HFF-Myc (cell line): ENCODE results near the gene LIN54.

Experiments used
- DNase-seq: peaks from one replicate; pipeline ENCODE4 v3.0.0-alpha.2; 2011; ENCODE audit warnings: low read depth; ENCODE audit errors: extremely low read depth
- H3K4me3 ChIP-seq: replicated peaks from 2 replicates; pipeline ENCODE4 v1.5.1; 2011; ENCODE audit warnings: low read depth, mild to moderate bottlenecking, control low read depth, low read length
- TF ChIP-seq, protein P1 (sequence below): IDR thresholded peaks from 2 replicates; pipeline ENCODE4 v1.5.1; 2012; ENCODE audit warnings: mild to moderate bottlenecking, low read depth, low read length, control low read depth; ENCODE audit errors: missing control alignments

LIN54 gene

DNA sequence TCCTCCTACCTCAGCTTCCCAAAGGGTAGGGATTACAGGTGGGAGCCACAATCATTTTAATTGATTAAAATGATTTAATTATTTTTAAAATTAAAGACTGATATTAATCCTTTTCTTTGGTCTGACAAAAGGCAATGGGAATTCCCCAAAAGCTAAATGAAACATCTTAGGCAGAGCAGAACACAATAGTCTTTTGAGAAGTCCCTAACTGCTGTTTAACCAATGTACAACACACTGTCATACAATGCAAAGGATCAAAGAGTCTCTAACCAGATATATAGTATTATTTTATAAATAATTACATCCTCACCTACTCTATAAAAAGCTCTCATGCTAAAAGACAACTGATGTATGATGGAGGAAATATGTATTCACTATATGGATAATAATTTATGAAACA, 63.1 kb downstream of the LIN54 start:
- TF ChIP-seq, protein P1, sequence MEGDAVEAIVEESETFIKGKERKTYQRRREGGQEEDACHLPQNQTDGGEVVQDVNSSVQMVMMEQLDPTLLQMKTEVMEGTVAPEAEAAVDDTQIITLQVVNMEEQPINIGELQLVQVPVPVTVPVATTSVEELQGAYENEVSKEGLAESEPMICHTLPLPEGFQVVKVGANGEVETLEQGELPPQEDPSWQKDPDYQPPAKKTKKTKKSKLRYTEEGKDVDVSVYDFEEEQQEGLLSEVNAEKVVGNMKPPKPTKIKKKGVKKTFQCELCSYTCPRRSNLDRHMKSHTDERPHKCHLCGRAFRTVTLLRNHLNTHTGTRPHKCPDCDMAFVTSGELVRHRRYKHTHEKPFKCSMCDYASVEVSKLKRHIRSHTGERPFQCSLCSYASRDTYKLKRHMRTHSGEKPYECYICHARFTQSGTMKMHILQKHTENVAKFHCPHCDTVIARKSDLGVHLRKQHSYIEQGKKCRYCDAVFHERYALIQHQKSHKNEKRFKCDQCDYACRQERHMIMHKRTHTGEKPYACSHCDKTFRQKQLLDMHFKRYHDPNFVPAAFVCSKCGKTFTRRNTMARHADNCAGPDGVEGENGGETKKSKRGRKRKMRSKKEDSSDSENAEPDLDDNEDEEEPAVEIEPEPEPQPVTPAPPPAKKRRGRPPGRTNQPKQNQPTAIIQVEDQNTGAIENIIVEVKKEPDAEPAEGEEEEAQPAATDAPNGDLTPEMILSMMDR: no peak
- no peak overlapping the region for H3K4me3 ChIP-seq
- DNase-seq: no peak

DNA sequence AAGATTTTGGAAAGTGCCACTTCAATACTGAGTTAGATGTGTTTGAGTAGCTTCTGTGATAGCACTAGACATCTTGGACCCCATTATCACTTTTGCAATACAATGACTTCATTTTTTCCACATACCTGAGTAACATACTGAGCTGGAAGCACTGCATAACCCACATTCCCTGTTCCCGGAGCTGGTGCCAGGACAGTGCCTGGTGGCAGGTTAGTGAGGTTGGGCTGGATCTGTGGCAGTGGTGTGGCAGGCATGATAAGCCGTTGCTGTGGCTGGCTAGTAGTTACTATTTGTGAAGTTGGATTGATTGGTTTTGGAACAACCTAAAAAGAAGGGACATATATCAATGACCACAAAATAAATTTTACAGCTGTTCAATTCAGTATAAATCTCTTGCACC, 71.2 kb downstream of the LIN54 start:
- TF ChIP-seq, protein P1: no peak
- no peak overlapping the region for H3K4me3 ChIP-seq
- no peak for DNase-seq

DNA sequence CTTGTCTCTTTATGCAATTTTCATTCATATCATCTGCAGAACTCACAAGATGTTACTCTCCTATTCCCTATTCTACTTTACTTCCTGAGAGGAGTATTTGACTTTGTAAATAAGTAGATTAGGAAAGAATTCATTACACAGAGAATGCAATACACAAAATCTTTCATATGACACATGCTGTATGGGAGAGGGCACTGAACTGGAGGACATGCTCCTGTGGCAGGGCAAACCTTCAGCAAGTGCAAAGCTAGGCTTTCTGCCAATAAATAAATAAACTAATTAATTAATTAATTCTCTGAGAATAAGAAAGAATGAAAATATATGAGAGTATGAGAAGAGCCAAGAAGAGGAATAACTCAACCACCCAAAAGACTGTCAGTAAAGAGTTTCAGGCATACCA, 76.2 kb downstream of the LIN54 start:
- TF ChIP-seq, protein P1: no peak
- DNase-seq: no peak
- H3K4me3 ChIP-seq: no peak overlapping the region

DNA sequence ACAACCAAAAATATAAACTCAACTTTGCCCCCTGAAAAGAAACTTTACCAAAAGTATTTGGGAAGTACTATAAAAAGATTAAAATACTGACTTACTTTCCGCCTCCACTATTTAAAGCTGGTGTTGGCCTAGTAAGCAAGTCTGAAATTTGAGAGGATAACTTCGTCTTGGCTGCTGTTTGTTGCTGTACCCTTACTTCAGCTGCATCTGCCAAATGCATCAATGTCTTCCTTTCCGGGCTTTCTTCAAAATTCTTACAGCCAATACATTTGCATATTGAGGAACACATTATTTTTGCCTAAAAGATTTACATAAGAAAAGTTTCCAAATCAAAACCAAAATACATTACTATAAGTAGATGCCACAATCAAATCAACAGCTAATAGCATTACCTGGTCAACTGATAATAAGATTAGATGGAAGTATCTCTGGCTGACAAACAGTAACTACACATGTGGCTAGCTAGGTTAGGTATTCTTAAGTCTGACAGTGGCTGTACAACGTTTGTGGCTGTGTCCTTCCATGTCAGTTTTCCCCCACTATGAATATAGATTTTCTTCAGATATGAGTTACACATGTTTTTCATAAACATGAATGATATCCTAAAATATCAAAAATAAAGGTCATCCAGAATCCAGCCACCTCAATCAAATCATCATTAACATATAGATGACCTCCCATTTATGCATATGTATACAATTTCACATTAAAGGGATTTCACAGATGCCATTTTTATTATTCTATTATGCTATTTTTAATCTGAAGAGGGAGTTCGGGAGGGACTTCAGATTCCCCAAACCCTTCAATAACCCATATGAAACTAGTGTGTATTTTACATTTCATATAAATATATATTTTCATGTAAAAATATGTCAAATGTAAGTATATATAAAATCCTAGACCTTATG, 79.5 kb downstream of the LIN54 start:
- no peak for DNase-seq
- H3K4me3 ChIP-seq: no peak overlapping the region
- TF ChIP-seq, protein P1: no peak

DNA sequence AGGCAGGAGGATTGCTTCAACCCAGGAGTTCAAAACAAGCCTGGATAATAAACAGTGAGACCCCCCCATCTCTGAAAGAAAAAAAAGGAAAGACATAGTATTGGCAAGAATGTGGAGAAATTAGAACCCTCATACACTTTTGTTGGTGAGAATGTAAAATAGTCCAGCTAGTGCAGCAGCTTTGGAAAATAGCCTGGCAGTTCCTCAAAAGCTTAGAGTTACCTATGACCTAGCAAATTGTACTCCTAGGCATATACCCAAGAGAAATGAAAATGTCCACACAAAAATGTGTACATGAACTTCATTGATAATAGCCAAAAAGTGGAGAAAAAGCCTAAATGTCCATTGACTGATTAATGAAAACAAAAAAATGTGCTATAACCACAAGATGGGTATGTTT, 88.8 kb downstream of the LIN54 start:
- H3K4me3 ChIP-seq: no peak overlapping the region
- DNase-seq: no peak
- TF ChIP-seq, protein P1: no peak

DNA sequence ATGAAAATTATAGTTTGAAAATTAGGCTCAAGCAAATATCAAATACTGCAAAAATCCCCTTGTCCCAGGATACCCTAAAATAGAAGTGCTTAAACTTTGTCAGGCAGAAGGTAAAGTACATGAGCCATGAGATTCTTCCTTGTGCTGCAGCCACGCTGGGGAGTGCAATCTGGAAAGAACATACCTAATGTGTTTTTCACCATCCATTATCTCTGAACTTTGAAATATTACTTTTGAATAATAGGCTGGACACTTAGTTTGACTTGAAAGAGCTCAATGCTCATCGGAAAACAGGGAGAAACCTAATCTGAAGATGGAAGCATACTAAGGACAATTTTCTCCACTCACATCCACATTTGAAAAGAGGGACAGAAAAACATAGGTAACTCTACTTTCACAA, 91.2 kb downstream of the LIN54 start:
- no peak overlapping the region for H3K4me3 ChIP-seq
- DNase-seq: no peak
- TF ChIP-seq, protein P1: no peak
